NB4 (cell line): Measurements from ENCODE around the gene STEAP4.

Experiments
- CTCF ChIP-seq: IDR thresholded peaks from one replicate; pipeline ENCODE4 v1.5.1; 2012; ENCODE audit warnings: low read depth, low read length
- MAX ChIP-seq: IDR thresholded peaks from 2 replicates; pipeline ENCODE4 v1.6.1; 2011; ENCODE audit warnings: low read depth, low read length
- MYC ChIP-seq: IDR thresholded peaks from 2 replicates; pipeline ENCODE4 v1.6.1; 2011; ENCODE audit warnings: low read depth, low read length

GRCh38 chr7:88253640-88254039 is 53.1 kb downstream of the STEAP4 start:
- TF ChIP-seq MYC (no peak), CTCF (no peak), MAX (no peak)
